ENCODE data around the gene PBRM1. TPM values are rescaled to one million over a fixed set of nuclear protein-coding genes. Genes with fewer than 3 reads are reported as not detected.

The PBRM1 gene
- total RNA-seq, 2 experiments from 2014 or later: 88.9 to 97.7 TPM

DNA sequence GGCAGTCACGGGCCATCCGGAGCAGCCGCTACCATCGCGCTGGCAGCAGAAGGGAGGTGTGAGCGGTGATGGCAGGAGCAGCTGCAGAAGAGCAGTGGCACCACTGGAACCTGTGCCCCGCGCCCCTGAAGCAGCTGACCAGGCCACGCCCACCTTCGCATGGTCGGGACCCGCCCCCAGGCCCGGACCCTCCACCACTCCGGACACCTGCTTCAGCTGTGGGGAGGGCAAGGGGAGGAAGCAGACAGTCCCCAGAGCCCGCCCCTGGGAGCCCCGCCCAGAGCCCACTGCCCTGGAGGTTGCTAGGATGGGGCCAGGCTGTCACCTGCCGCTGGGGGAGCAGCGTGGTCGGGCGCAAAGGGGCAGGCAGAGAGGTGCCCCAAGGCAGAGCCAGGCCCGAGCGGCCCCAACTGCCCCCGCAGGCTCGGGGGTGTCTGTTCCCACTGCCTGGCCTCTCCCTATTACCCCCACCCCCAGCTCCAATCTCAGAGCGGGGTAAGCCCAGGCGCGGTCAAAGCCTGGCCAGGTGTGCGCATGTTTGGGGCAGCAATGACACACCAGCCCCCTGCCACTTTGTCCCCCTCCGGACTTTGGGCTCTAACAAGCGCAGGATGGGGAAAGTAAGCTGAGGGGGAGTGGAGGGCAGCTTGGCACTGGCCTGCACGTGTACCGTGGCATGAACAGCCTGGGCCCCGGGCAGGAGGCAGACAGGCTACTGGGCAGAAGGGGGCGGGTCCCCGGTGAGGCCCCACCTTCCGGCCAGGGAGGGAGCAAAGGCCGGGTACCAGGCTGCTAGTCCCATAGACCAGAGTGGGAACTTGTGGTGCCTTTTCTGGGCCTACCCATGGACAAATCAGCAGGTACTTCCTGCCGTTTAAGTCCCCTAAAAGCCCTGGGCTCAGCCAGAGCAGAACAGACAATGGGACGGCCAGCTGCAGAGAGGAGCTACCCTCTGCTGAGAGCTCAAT lies 28.9 kb upstream of the PBRM1 start:
- CTCF ChIA-PET: interaction anchor here (0.6 to 1.2 kb wide), 2 partner anchors 85 to 334 kb away, joined by 3 to 4 read pairs; no protein-coding TSS in a partner anchor
- Mint-ChIP-seq H3K27ac (no peak overlapping the region), H3K9me3 (peaks cover 3% of the 10 kb centered on the region), H3K4me3 (no peak overlapping the region), H3K36me3 (ENCODE audit: low read depth) (peaks cover 24% of the 10 kb centered on the region), H3K4me1 (peaks cover 3% of the 10 kb centered on the region), H3K27me3 (no peaks in the 10 kb centered on the region)
- POLR2A ChIA-PET: no interaction called here
- no peak for DNase-seq

DNA sequence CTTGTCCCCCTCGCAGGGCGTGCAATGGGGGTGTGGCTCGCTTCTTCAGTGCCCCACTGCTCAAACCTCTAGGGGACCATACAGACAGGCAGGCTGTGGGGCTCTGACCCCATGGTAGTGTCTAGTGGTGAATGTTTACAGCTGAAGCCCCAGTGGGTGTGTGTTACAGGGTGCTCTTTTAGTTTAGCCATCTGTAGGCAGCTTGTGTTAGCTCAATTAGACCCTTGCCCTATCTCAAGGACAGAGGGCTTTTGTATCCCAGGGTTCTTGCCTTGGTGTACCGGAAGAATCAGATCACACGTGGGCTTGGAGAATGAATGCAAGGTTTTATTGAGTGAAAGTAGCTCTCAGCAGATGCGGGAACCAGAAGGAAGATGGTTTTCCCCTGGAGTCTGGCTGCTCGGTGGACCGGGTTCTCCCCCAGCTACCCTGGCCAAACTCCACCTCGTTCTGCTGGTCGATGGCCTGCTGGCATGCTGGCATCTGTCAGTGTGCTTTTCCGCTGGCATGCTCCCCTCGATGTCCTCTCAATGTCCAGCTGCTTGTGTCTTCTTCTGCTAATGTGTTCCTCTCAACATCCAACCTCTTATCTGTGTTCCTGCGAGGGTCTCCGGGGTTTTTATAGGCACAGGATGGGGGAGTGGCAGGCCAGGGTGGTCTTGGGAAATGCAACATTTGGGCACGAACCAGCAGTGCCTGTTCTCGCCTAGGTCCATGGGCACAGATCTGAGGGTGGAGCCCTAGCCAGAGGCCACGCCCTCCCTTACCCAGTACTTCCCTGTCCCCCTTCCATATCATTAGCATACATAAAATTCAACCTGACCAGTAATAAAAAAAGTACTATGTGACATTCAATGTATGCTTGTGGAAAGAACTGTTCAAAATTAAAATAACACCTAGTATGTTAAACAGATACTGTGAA lies 26.8 kb upstream of the PBRM1 start:
- ChIA-PET CTCF (no interaction called here), POLR2A (no interaction called here)
- DNase-seq: no peak

DNA sequence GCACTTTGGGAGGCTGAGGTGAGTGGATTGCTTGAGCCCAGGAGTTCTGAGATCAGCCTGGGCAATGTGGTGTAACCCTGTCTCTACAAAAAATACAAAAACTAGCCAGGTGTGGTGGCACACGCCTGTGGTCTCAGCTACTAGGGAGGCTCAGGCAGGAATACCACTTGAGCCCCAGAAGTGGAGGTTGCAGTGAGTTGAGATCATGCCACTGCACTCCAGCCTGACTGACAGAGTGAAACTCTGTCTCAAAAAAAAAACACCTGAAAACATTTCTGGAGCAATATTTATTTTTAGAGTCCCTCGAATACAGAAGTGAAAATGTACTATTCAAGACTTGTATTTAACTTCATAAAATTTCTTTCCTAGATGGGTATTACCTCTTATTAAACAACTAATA lies 24.8 kb upstream of the PBRM1 start:
- H3K27ac Mint-ChIP-seq: no peak overlapping the region
- no peak overlapping the region for H3K4me3 Mint-ChIP-seq
- no peaks in the 10 kb centered on the region for H3K9me3 Mint-ChIP-seq
- CTCF ChIA-PET: no interaction called here
- peaks cover 28% of the 10 kb centered on the region for H3K36me3 Mint-ChIP-seq (ENCODE audit: low read depth)
- H3K4me1 Mint-ChIP-seq: peaks cover 22% of the 10 kb centered on the region
- no peak for DNase-seq
- POLR2A ChIA-PET: no interaction called here
- no peaks in the 10 kb centered on the region for H3K27me3 Mint-ChIP-seq

More for the DNA sequence above, 26.8 kb upstream of the PBRM1 start:
- Mint-ChIP-seq H3K36me3 (ENCODE audit: low read depth) (peaks cover 27% of the 10 kb centered on the region), H3K27me3 (no peaks in the 10 kb centered on the region), H3K4me3 (no peak overlapping the region), H3K4me1 (peaks cover 13% of the 10 kb centered on the region), H3K9me3 (no peaks in the 10 kb centered on the region), H3K27ac (no peak overlapping the region)

DNA sequence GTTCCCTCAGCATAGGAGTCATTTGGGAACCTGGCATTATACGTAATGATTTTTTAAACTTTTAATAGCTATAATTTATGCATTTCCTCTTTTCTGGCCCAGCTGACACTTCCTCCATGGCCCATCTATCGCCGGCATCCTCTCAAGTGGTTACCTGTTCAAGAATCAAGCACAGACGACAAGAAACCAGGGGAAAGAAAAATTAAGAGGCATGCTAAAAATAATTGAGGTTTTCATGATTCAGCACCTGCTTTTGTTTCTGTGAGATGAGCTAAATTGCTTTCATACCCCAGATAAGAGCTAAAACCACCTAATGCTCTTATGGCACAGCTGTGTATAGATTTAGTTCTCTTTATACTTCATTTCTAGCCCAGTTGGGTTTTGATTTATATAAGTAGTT lies 21.9 kb upstream of the PBRM1 start:
- Mint-ChIP-seq H3K4me1 (peaks cover 36% of the 10 kb centered on the region), H3K9me3 (no peaks in the 10 kb centered on the region), H3K36me3 (ENCODE audit: low read depth) (peaks cover 25% of the 10 kb centered on the region), H3K27me3 (no peaks in the 10 kb centered on the region), H3K4me3 (peak overlapping the region; percentile 96), H3K27ac (peak overlapping the region; percentile 21)
- CTCF ChIA-PET: interaction anchor here (0.7 to 2.2 kb wide), 3 partner anchors 8 to 13 kb away, joined by 3 to 7 read pairs (median 4); no protein-coding TSS in a partner anchor
- DNase-seq: no peak
- POLR2A ChIA-PET: no interaction called here

DNA sequence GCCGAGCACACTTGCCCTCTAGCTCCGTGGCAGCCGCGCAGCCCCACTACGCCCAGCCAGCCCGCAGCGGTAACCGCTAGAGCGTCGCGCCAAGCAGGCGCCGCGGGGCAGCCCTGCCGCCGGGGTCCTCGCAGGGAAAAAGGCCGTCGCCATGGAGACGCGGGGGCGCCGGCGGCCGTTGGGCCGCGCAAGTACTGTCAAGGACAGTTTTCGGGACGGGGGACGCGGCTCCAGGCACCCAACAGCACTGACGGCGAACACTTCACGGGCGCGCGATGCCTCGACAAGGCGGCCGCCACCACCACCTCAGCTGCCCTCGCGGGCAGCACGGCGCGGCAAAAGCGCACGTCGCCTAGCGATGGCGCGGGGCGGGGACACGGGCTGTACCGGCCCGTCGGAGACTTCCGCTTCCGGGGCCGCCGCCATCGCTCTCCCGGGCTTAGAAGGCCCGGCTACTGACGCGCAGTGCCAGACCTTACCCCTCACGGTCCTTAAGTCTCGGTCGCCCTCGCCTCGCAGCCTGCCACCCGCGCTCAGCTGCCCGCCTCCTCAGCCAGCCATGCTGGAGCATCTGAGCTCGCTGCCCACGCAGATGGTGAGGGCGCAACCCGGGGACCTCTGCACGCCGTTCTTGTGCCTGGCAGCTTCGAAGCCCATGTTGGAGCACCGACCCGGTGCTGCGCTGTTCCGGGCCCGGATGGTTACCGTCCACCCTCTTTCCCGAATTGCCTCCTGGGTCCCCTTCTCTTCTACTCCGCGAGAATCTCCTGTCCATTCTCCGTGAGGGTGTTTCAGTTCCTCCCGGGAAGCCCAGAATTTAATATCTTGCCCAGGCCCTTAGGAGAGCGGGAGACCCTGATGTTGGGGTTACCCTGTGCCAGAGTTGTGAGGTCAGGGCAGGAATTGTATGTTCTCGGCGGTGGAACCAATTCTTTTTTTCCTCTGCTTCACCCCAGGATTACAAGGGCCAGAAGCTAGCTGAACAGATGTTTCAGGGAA lies 20.3 kb upstream of the PBRM1 start, which contains the start of the genes GLT8D1 and SPCS1:
GLT8D1 (minus strand) TSS at position 104 of the 999 bp plus-strand sequence. CDS start 5,331 bp downstream, outside the sequence.
SPCS1 (plus strand) TSS at position 419 of the 999 bp plus-strand sequence; CDS start at position 560, 141 bp downstream.
- no peaks in the 10 kb centered on the region for H3K27me3 Mint-ChIP-seq
- CTCF ChIA-PET: interaction anchor here (0.5 to 2.5 kb wide), 7 partner anchors 10 to 367 kb away, joined by 3 to 11 read pairs (median 5); no protein-coding TSS in a partner anchor
- peak within 1 kb of the TSS; percentile 93 for H3K27ac Mint-ChIP-seq
- POLR2A ChIA-PET: interaction anchor here (0.6 kb wide), 1 partner anchor 42 kb away, joined by 4 read pairs; no protein-coding TSS in a partner anchor
- H3K36me3 Mint-ChIP-seq (ENCODE audit: low read depth): peaks cover 22% of the 10 kb centered on the region
- H3K4me1 Mint-ChIP-seq: peaks cover 41% of the 10 kb centered on the region
- no peaks in the 10 kb centered on the region for H3K9me3 Mint-ChIP-seq
- peak; percentile 88 for DNase-seq
- H3K4me3 Mint-ChIP-seq: peak within 1 kb of the TSS; percentile 96

DNA sequence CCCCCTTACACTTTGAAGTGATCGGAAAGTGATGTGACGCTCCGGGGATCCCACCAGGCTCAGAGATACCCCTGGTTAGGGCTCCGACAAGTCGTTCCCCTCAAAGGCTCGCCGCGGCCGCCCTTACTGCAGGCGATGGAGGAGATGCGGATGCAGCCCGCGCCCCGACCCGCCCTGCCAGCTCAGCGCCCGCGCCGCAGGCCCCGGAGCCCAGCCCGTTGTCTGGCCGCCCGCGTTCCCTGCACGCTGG lies 19.6 kb upstream of the PBRM1 start:
- no peak for DNase-seq
- POLR2A ChIA-PET: interaction anchor here (0.6 kb wide), 1 partner anchor 42 kb away, joined by 4 read pairs; no protein-coding TSS in a partner anchor

DNA sequence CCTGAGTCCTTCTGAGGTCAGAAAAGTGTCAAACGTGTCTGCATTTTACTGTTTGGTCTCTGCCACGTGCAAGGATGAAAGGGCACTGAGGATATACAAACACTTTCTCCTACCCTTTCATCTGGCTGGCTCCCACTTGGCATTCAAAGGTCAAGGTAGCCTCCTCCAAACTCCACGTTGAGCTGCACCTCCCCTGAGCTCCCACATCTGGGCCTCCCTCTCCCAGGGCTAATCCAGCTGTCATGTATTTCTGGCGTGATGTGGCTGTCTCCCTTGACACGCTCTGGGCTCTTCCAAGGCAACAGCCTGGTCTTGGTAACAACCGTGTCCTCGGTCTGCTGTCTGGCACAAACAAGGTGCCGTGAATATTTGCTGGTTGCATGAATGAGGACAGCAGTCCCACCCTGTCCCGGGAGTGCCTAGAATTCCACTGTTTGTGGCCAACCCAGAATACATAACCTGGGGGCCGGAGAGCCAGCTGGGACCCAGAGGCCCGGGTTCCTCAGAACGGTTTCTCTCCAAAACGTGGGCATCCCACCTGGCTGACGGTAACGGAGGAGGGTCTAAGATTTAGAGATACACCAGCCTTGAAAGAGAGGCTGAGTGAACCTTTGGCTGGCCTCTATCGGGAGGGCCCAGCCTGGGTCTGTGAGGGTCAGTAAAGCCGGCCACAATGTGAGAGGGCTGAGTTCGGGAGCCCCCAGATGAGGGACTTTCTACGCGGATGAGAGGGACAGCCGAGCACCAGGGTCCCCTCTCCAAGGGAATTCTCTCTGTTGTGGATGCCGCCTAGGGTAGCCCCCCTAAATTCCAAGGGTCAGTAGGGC lies 19.1 kb upstream of the PBRM1 start:
- peak; percentile 26 for DNase-seq
- ChIA-PET POLR2A (no interaction called here), CTCF (interaction anchor here (2.2 to 2.5 kb wide), 2 partner anchors 12 to 16 kb away, joined by 6 to 11 read pairs; no protein-coding TSS in a partner anchor)
- Mint-ChIP-seq H3K27me3 (no peaks in the 10 kb centered on the region), H3K27ac (peak overlapping the region; percentile 93), H3K36me3 (ENCODE audit: low read depth) (peaks cover 20% of the 10 kb centered on the region), H3K4me3 (peak overlapping the region; percentile 96), H3K4me1 (peaks cover 41% of the 10 kb centered on the region), H3K9me3 (no peaks in the 10 kb centered on the region)

More for the DNA sequence above, 19.6 kb upstream of the PBRM1 start:
- Mint-ChIP-seq H3K27ac (peak overlapping the region; percentile 93), H3K36me3 (ENCODE audit: low read depth) (peaks cover 22% of the 10 kb centered on the region), H3K27me3 (no peaks in the 10 kb centered on the region), H3K4me1 (peaks cover 41% of the 10 kb centered on the region), H3K4me3 (peak overlapping the region; percentile 96), H3K9me3 (no peaks in the 10 kb centered on the region)
- CTCF ChIA-PET: interaction anchor here (2.2 to 2.5 kb wide), 2 partner anchors 12 to 16 kb away, joined by 6 to 11 read pairs; no protein-coding TSS in a partner anchor

DNA sequence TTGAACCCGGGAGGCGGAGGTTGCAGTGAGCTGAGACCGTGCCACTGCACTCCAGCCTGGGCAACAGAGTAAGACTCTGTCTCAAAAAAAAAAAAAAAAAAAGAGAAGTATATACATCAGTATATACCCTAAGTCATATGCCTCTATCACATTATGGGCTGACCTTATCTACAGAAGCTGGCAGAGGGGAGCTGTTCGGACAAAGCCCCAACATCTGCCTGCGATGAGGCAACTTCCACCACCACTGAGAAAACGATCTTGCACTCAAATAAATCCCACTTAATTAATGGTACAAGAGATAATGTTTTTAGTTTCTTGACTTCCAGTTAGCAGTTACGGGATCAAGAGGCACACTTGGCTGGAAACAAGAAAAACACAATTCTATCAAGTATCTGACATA lies 17.6 kb upstream of the PBRM1 start:
- no peak for DNase-seq
- H3K9me3 Mint-ChIP-seq: no peaks in the 10 kb centered on the region
- H3K27ac Mint-ChIP-seq: no peak overlapping the region
- H3K4me3 Mint-ChIP-seq: peak overlapping the region; percentile 13
- H3K4me1 Mint-ChIP-seq: peaks cover 36% of the 10 kb centered on the region
- POLR2A ChIA-PET: no interaction called here
- no peaks in the 10 kb centered on the region for H3K27me3 Mint-ChIP-seq
- CTCF ChIA-PET: no interaction called here
- H3K36me3 Mint-ChIP-seq (ENCODE audit: low read depth): peaks cover 12% of the 10 kb centered on the region

DNA sequence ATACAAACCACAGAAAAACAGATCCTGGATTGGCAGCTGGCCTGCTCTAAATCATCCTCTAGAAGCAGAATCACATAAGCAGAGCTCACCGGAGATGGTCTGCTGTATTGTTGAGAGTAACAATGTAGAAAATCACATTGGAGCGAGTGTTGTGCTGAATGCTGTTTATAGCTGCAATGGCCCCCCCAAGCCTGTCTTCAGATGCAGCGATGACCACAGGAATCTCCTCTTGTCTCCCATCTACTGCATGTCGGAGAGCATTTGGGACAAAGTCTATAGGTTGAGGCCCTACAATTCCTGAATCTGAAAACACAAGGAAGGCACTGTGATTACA lies 11.9 kb upstream of the PBRM1 start:
- DNase-seq: no peak
- POLR2A ChIA-PET: no interaction called here
- Mint-ChIP-seq H3K27ac (peak overlapping the region; percentile 5), H3K9me3 (no peaks in the 10 kb centered on the region), H3K36me3 (ENCODE audit: low read depth) (peaks cover 51% of the 10 kb centered on the region), H3K4me1 (peaks cover 14% of the 10 kb centered on the region), H3K4me3 (no peak overlapping the region), H3K27me3 (no peaks in the 10 kb centered on the region)
- CTCF ChIA-PET: no interaction called here

DNA sequence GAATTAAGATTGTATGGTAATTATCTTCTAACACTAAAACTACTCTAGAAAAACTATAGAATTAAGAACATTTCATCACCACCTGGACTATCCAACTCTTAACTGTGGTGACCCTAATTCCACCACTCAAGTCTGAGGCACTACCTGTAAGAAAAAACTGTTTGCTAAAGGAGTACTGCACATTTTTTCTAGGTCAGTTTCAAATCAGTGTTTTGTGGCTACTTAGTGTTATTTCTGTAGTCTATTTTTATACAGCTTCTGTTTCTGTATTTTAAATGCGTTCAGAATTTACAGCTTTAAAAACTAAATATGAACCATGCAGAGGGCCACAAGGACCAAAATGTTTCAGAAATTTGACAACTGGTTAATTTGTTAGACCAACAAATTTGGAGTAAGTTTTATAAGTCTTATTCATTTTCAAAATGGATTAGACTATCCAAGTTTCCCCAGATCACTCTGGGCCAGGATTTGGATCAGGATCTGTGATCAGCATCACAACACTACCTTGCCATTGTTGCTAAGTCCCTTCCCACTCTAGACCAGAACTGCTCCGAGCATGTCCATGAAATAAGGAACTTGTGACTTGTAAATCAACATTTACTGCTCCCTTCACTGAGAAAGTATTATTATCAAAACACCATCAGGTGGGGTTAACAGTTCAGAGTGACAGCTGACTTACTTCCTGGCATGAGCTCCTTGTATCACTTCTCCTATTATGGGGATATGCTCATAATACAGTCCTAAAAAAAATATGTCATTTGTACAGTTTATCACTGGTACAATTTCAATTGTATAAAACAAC lies 11.3 kb upstream of the PBRM1 start:
- Mint-ChIP-seq H3K36me3 (ENCODE audit: low read depth) (peaks cover 52% of the 10 kb centered on the region), H3K4me1 (peaks cover 14% of the 10 kb centered on the region), H3K27me3 (no peaks in the 10 kb centered on the region), H3K9me3 (no peaks in the 10 kb centered on the region), H3K27ac (peak overlapping the region; percentile 5), H3K4me3 (no peak overlapping the region)
- CTCF ChIA-PET: no interaction called here
- POLR2A ChIA-PET: no interaction called here
- DNase-seq: no peak
